Limb (tissue), 2 donors: ENCODE measurements around the gene GUCY2C.

Experiments used
- DNase-seq, 2 donors: peaks; one replicate each; pipeline ENCODE4 v3.0.0-alpha.2; 2016; ENCODE audit errors: extremely low spot score in 2 of 2

The GUCY2C gene

DNA sequence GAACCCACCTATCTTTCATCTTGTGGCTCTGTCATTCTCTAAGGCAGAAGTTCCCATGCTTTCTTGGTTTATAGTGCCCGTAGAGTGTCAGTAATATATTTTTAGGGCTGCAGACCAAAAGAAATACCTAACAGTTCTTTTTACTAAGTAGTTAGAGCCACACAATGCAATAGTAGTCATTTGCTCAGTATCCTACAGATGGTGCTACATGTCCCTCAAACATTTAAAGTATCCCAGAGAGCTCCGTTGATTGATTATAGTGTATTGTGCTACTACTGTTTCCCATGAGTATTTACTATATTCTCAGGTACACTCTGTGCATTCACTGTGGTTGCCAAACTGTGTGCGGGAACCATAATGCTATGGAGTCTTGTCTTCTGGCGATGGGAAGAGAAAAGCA lies 124.0 kb downstream of the GUCY2C start:
- no peak for DNase-seq

DNA sequence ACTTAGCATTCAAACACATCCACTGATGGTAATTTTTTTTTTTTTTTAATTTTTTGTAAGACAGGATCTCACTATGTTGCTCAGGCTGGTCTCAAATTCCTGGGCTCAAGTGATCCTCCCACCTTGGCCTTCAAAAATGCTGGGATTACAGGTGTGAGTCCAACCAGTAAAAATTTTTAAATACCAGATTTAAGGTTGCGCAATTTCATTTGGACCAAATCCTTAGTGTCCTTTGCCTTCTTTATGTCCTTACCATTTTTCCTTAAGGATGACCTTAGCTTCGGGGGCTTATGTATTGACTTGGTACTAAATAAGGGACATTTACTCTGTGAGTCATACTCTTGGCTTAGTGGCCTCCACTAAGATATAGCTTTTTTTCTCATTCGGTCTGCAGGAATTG lies 124.6 kb downstream of the GUCY2C start:
- DNase-seq: no peak

GRCh38 chr12:14570231-14570630 lies 126.2 kb downstream of the GUCY2C start:
- DNase-seq: no peak

DNA sequence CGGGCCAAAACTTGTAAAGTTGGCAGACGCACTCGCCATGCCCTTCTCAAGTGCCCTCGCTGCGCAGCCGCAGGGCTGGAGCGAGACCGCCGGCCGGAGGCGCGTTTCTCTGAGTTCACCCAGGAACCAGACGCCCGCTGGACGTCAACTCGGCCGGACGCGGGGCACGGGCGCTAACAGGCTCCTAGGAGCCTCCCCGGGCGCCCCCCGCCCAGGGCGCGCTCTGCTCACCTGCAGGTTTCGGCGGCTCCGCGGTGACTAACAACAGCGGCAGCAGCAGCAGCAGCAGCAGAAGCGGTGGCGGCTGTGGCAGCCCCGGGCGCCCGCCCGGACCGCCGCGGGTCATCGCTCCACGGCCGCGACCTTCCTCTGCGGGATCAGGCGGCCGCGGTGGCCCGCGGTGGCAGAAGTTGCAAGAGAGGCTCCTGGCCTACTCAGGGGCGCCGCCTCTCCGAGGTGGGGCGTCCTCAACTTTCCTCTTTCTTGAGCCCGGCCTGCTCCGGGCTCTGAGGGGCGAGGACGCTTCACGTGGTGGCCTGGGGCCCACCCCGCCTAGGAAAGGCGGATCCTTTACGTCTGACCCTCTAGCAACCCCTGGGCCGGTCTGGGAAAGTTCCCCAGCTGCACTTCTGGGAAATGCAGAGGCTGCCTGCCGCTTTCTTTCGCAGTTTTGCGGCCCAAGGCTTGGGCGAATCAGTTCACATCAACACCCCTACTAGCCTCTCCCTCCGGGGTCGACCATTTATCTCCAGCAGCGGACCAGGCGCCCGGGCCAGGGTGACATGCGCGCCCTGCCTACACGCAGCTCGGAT lies 128.8 kb downstream of the GUCY2C start, which contains the start of gene PLBD1:
Gene PLBD1 (minus strand): TSS at position 533 of the 812 bp plus-strand sequence. CDS start 187 bp downstream, at position 346.
- DNase-seq: peak; percentile 65 to 77

- no peak for DNase-seq
These were observed 132.0 kb downstream of the GUCY2C start for GRCh38 chr12:14564336-14564959.

DNA sequence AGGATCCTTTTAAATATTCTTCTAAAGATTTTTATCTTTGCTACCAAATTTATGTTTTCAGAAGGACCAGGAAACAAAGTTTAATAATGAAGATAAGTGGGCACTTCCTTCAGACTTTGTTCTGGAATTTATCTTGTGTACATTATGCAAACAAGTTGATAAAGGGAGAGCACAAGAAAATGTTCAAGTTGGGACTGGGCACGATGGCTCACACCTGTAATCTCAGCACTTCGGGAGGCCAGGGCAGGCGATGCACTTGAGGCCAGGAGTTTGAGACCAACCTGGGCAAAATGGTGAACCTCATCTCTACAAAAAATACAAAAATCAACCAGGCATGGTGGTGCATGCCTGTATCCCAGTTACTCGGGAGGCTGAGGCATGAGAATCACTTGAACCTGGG lies 133.4 kb downstream of the GUCY2C start:
- DNase-seq: no peak
